NCI-H510A (cell line): ENCODE results near the gene AP1G2.
A peak's percentile ranks its signal among the peaks of the same experiment; 100 is the strongest.
"Not testable (repeated sequence)": the region's sequence is repeated elsewhere in the genome, so short reads cannot be mapped to it uniquely, and the experiment has no call there.

Source experiments
- DNase-seq: peaks from one replicate; lab custom pipeline; 2025; lab: John Stamatoyannopoulos, UW

The AP1G2 gene, protein sequence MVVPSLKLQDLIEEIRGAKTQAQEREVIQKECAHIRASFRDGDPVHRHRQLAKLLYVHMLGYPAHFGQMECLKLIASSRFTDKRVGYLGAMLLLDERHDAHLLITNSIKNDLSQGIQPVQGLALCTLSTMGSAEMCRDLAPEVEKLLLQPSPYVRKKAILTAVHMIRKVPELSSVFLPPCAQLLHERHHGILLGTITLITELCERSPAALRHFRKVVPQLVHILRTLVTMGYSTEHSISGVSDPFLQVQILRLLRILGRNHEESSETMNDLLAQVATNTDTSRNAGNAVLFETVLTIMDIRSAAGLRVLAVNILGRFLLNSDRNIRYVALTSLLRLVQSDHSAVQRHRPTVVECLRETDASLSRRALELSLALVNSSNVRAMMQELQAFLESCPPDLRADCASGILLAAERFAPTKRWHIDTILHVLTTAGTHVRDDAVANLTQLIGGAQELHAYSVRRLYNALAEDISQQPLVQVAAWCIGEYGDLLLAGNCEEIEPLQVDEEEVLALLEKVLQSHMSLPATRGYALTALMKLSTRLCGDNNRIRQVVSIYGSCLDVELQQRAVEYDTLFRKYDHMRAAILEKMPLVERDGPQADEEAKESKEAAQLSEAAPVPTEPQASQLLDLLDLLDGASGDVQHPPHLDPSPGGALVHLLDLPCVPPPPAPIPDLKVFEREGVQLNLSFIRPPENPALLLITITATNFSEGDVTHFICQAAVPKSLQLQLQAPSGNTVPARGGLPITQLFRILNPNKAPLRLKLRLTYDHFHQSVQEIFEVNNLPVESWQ

DNA sequence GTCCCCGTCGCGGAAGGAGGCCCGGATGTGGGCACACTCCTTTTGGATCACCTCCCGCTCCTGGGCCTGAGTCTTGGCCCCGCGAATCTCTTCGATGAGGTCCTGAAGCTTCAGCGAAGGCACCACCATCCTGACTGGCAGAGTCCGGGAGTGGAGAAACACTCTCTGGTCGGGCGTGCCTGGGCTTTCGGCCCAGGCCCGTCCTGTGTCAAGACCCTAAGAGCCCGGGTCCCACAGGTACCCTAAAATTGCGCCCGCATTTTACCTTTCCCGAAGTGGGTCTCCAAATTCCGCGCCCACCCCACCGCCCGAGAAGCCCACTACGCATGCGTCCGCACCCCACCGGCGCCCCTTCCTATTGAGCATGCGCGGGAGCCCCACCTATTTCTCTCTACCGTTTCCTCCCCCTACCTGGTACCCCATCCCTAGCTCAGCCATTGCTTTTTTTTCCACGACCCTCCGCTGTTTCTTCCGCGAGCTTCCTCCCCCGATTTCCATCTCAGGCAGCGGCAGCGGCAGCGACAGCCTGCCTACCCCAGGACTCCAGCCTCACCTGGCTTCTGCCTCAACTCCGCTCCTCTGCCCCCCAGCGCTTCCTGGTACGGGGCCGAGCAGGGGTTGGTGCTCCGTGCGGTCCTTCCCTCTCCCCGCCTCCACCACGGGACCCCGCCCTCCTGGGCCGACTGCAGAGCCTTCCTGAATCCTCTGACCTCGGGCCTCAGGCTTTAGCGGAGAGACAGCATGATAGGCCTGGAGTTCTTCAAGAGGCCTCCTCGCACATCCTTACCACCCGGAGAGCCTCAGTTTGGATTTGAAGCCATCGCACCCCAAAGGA, at the start of gene AP1G2:
AP1G2 (minus strand) TSS at position 606 of the 835 bp plus-strand sequence; CDS start at position 129, 477 bp downstream.
- DNase-seq = peak; percentile 89

DNA sequence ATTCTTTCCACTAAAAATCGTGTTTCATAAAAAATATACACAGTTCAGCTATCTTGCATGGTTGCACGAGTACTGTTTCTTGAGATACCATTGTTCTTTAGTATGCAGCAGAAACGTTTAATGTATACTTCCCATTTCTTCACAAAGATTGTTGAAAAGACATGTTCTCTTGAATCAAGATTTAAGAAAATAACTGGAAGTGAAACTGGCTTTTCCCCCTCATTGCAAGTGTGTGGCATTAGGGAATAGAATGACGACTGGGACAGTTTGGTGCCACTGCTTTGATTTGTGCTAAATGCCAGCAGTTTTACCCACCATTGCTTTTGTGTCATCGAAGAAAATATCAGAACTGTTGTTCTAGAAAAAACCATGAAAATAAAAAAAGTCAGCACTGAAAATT, 48.3 kb upstream of the AP1G2 start:
- DNase-seq = no peak

DNA sequence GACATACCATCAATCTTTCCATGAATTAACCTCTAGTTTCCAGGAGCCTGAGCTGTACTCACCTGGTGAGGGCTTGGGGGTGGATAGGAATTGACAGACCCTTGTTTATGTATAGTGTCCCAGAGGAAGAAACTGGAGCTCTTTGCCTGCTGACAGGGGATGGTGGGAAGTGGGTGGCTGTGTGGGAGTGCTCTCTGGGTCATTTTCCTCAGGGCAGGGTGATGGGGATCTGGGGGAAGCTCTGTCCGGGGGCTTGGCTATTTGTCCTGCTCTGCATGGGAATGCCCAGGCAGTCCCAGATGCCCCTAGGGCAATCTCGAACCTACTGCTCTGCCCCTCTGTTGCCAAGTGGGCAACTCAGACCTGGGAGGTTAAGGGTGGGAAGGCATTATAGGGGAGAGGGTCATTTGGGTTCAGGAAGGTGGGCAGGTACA, 46.8 kb upstream of the AP1G2 start:
- no peak for DNase-seq

DNA sequence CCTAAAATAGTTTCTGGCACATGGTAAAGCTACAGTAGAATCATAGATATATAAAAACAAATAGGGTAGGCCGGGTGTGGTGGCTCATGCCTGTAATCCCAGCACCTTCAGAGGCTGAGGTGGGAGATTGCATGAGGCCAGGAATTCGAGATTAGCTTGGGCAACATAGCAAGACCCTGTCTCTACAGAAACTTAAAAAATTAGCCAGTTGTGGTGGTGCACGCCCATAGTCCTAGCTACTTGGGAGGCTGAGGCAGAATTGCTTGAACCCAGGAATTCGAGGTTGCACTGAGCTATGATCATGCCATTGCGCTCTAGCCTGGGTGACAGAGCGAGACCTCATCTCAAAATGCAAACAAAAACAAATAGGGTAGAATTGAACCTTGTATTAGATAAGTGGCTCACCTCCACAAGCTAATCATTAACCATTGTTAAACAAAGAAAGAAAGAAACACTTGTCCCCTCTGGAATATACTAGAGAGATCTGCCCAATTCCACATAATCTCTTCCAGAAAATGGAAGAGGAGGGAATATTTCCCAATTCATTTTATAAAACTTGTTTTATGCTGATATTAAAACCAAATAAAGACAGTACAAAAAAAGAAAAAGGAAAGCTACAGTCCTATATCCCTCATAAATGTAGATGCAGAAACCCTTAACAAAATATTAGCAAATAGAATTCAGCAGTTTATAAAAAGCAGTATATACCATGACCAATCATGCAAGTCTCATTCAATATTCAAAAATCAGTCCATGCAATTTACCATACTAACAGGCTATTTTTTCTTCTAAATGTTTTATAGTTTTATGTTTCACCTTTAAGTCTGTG, 45.9 kb upstream of the AP1G2 start:
- no peak for DNase-seq

DNA sequence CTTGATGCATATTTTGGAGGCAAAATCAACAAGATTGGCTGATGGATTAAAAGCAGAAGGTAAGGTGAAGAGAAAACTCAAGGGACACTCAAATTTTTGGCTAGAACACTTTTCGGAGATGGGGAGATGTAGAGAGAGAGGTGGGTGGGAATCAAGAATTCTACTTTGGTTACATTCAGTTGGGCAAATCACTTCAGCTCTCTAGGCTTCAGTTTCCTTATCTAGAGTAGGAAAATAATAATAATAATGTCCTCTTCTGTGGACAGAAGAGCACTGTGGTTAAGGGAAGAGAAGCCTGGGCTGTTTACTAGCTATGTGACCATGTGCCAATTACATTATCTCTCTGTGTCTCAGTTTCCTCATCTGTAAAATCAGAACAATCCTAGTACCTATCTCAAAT, 45.2 kb upstream of the AP1G2 start:
- DNase-seq = no peak

DNA sequence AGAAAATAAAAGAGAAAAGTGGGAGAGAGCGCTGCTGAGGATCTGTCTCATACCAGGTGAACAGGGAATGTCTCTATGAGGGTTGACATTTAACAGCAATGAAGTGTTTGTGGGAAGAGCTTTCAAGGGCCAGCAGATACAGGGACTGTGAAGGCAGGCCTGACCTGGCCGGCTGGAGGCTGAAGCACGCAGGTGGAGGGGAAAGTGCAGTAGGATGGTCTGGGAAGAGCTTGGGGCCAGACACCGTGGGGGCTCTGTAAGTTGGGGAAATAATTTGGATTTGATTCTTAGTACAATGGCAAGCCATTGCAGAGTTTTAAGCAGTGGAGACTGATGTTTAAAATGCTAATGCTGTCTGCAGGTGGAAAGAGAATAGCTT, 44.8 kb upstream of the AP1G2 start:
- DNase-seq = no peak

DNA sequence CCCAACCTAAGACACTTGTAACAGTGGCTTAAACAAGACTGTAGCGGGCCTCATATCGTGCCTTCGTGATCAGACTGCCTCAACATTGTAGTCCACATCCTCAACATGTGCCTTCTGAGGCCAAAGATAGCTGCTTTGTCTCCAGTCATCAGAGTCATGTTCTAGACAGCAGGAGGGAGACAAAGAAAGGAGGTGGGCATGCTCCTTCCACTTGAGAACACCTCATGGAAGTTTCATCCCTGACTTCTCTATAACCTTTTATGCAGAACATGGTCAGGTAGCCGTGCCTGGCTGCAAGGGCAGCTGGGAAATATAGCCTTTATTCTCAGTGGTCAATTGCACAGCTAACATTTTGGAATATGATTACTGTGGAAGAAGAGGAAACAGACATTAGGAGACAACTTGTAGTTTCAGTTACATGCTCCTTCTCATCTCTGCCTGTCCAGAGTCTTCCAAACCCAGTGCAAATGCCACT, 43.3 kb upstream of the AP1G2 start:
- no peak for DNase-seq

DNA sequence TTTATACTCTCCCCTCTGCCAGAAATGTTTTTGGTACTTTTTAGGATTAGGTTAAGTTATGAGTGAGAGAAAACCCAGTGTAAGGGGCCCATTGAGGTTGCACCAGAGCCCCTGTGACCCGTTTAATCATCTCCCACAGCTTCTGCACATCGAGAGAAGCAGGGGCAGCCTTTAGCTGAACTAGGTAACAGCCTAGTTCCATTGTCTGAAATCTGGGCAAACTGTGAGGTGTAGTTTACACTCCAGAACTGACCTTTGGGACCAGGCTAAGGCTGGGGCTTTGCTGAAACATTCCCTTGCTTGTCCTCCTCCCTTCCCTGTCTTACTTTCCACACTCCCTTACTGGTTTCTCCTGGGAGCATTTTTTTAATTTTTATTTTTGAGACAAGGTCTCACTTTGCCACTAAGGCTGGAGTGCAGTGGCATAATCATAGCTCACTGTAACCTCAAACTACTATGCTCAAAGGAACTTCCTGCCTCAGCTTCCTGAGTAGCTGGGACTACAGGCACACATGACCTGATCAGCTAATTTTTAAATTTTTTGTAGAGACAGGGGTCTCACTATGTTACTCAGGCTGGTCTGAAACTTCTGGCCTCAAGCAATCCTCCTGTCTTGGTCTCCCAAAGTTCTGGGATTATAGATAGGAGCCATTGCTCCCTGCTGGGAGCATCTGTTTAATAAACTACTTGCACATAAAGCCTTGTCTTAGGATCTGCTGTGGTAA, 42.7 kb upstream of the AP1G2 start:
- DNase-seq = no peak

DNA sequence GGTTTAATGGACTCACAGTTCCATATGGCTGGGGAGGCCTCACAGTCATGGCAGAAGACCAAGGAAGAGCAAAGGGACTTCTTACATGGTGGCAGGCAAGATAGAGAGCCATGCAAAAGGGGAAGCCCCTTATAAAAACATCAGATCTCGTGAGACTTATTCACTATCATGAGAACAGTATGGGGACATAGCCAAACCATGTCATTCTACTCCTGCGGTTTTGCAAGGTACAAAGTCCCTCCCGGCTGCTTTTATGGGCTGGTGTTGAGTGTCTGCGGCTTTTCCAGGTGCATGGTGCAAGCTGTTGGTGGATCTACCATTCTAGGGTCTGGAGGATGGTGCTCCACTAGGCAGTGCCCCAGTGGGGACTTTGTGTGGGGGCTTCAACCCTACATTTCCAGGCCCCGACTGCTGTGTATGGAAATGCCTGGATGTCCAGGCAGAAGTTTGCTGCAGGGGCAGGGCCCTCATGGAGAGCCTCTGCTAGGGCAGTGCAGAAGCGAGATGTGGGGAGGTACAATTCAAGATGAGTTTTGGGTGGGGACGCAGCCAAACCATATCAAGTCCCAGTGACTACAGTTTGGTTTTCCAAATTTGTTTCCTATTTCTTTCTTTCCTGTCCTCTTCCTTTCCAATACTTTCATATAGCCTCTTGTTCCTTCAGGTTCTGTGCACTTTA, 42.0 kb upstream of the AP1G2 start:
- not testable (repeated sequence) for DNase-seq

DNA sequence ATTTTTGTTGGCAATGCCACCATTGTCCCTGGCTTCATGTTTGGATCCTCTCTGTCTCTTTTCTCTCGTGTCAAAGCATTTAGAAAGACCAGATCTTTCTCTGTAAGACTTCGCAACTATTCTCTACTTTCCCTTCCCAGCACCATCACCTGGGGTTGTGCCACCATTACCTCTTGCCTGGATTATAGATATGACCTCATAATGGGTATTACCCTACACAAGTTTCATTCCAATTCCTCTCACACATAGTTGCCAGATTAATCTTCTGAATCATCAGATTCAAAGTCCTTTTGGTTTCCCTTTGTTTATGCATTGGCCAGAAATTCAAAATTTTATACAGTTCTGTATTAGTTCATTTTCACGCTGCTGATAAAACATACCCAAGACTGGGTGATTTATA, 41.4 kb upstream of the AP1G2 start:
- DNase-seq = no peak

DNA sequence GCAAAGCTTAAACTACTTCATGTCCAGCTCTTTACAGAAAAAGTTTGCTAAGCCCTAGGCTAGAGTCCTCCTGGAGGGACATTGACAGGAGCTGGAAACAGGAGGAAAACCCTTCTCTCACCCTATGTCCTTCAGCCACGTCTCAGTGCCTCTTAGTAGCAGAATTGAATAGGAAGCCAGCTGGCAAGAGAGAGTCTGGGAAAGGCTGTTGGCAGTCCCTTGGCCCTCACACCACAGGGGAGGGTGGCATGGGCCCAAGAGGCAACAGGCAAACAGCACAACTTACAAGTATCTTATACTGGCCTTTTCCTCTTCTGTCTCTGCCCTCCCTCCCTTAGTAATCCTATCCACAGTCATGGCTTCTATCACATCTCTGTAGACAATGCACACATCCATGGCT, 40.9 kb upstream of the AP1G2 start:
- no peak for DNase-seq

DNA sequence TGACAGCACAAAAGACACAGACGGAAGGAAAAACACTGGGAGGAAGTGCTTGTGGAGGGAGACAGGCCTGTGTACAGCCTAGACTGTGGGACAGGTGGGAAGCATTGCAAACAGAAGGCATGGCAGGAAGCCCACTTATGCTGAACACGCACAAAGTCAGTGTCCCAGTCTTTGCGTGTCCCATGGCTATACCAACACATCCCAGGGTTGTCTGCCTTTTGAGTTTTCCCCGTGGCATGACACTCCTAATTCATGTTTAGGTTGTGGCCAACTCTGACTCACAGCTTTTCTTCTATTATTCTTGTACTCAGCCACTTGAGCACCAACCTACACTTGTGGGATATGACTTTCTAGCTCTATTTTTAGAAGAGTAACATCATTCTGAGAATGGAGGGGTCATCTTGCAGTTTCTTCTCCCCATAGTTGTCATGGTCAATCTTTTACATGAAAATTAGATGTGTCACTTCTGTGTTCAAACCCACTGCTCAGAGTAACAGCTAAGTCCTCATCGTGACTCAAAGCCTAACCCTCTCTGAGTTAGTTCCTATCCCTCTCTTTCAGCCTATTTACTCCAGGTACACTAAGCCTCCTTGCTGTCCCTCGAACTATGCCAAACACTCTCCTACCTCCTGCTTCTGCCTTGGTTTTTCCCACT, 38.5 kb upstream of the AP1G2 start:
- no peak for DNase-seq

DNA sequence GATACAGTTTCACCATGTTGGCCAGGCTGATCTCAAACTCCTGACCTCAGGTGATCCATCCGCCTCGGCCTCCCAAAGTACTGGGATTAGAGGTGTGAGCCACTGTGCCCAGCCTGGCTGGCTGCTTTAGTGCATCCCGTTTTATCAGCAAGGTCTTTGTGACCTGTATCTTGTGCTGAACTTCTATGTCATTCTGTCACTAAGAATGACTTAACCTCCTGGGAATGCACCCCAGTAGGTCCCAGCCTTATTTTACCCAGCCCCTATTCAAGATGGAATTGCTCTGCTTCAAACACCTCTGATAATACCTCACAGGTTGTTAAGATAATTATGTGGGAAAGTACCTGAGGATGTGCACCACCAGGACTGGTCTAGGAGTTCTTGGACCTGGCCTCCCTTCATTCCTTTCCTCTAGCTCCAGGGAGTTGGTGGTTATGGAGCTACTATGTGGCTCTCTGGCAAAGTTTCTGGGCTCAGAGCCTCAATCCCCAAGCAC, 37.1 kb upstream of the AP1G2 start:
- no peak for DNase-seq

DNA sequence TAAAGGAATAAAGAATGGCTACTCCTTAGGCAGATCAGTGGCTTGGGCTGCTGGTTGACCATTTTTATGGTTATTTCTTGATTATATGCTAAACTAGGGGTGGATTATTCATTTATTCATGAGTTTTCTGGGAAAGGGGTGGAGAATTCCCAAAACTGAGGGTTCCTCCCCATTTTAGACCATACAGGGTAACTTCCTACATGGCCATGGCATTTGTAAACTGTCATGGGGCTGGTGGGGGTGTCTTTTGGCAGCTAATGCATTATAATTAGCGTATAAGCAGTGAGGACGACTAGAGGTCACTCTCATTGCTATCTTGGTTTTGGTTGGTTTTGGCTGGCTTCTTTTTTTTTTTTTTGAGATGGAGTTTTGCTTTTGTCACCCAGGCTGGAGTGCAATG, 36.6 kb upstream of the AP1G2 start:
- DNase-seq = no peak

DNA sequence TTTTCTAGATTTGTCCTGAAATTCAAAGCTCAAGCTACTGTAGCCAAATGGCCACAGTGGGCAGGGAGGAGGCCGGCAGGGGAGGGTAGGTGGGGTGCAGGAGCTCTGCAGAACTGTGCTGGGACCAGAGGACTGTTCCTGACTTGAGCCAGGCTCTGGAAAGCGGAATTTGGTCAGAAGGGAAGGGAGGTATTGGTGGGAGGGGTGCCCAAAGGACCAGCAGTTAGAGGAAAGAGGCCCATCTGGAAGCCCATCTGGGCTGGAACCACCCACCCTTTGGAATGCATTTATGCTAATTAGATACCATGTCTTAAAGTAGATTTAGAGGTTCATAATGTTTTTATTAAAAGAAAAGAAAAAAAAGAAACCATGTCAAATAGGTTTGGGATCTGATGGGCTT, 35.5 kb upstream of the AP1G2 start:
- no peak for DNase-seq

DNA sequence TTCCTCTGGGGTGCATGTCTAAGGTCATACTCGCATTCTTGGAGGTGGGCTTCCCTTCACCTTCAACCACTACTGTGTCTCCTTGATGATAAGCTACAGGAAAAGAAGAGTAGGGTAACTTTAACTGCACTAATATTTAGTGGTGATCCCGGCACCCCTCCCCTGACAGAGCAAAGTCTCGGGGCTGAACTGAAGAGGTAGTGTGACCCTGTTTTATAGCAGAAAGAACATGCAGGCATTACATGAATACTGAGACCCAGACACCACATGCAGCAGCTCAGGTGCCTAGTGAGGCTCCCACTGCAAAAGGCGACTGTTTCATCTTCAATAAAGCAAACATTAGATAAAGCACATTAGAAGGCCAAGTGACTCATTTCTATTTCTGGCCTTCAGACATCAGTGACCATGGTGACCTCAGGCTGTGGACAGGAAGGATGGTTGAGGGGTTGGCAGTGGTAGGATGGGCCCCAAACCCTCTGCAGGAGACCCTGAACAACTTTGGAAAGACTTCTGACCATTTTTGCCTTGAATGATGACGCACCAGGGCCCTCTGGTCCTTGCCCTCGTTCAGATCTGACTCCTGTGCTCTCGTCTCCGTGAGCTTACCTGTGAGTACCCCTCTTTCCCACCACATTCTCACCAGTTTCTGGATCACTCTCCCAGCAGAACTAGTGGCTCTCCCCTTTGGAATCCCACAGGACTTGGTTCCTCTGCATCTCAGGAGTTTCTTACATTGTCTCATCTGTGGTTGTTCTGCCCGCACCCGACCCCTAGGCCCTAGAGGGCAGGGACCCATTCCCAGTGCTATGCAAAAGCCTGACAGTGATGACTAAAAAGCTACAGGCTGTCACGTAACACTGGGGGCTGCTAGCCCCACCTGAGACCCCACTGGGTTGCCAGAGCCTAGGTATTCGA, 34.8 kb upstream of the AP1G2 start:
- DNase-seq = no peak

DNA sequence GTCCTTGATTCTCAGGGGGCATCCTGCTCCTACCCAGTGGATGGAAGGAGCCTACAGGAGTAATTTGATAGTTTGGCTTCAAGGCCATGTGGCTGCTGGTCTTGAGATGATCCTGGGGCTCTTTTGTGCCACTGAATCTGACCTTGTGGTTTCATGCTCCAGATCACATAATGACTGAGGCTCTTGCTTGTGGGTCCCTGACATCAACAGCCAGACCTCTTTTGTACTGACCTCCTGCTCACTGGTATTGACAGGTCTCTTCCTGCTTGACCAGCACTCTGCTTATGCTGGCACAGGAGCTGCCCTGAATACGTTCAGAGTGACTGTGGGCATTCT, 34.2 kb upstream of the AP1G2 start:
- DNase-seq = no peak

DNA sequence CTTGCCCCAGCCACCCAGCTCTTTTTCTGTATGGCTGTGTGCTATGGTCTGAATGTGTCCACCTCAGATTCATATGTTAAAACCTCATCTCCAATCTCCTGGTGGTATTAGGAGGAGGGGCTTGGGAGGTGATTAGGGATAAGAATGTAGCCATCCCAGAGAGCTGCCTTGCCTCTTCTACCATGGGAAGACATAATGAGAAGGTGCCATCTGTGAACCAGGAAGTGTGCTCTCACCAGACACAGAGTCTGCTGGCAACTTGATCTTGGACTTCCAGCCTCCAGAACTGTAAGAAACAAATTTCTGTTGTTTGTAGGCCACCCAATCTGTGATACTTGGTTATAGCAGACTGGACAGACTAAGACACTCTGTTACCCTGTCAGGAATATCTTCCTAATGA, 33.8 kb upstream of the AP1G2 start:
- DNase-seq = no peak

DNA sequence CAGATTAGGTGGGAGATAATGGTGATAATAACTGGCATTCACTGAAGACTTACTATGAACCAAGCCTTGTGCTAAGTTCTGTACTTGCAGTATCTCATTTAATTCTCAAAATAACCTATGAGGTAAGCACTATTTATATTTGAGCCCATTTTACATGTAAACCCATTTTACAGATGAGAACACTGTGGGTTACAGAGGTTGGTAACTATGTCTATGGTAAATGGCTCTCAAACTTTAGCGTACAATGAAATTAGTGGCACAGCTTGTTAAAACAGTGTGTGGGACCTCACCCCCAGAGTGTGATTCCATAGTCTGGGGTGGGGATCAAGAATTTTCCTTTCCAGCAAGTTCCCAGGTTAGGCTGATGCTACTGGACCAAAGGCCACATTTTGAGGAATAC, 33.2 kb upstream of the AP1G2 start:
- no peak for DNase-seq
